ENCODE results near the gene AUNIP. TPM values are rescaled to one million over a fixed set of nuclear protein-coding genes. Genes with fewer than 3 reads are reported as not detected.

Gene AUNIP
- total RNA-seq, 6 donors from 2014 or later: 0.43 to 1.1 (median 0.74) TPM; not detected in 3

DNA sequence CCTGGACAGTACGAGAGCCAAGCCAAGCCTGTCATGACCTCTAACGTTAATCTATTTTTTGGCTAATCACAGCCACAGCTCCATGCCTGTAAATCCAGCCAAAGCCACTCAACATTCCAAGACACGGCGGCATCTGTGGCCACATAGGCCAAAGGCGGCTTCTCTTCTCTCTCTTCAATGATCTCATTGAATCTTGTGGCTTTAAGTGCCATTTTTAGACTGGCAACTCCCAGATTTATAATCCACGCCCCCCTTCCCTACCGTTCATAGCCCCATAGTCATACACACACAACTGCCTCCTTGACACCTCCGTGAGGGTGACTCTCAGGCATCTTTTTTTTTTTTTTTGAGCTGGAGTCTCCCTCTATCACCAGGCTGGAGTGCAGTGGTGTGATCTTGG lies 64.9 kb downstream of the AUNIP start:
- no peaks in the 10 kb centered on the region for H3K9me3 ChIP-seq
- TF ChIP-seq, protein P1, sequence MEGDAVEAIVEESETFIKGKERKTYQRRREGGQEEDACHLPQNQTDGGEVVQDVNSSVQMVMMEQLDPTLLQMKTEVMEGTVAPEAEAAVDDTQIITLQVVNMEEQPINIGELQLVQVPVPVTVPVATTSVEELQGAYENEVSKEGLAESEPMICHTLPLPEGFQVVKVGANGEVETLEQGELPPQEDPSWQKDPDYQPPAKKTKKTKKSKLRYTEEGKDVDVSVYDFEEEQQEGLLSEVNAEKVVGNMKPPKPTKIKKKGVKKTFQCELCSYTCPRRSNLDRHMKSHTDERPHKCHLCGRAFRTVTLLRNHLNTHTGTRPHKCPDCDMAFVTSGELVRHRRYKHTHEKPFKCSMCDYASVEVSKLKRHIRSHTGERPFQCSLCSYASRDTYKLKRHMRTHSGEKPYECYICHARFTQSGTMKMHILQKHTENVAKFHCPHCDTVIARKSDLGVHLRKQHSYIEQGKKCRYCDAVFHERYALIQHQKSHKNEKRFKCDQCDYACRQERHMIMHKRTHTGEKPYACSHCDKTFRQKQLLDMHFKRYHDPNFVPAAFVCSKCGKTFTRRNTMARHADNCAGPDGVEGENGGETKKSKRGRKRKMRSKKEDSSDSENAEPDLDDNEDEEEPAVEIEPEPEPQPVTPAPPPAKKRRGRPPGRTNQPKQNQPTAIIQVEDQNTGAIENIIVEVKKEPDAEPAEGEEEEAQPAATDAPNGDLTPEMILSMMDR (IDR thresholded peaks at IDR 0.05): no peak
- TF ChIP-seq POLR2AphosphoS5 (IDR thresholded peaks at IDR 0.05) (no peak), POLR2A (IDR thresholded peaks at IDR 0.05) (no peak), EP300 (IDR thresholded peaks at IDR 0.05) (no peak)
- DNase-seq (no peak), ATAC-seq (ENCODE audit: low FRiP score in 2 of 2) (peak in 1 of 2 donors; percentile 34)
- no peaks in the 10 kb centered on the region for H3K36me3 ChIP-seq
- peaks cover 9 to 35% (median 23%) of the 10 kb centered on the region in 4 donors for H3K4me1 ChIP-seq
- no peaks in the 10 kb centered on the region for H3K27me3 ChIP-seq
- H3K4me3 ChIP-seq: no peak overlapping the region
- 42 to 50% methylated on average over 8 of the region's 8 CpGs for WGBS, 2 donors
- H3K27ac ChIP-seq: no peak overlapping the region

DNA sequence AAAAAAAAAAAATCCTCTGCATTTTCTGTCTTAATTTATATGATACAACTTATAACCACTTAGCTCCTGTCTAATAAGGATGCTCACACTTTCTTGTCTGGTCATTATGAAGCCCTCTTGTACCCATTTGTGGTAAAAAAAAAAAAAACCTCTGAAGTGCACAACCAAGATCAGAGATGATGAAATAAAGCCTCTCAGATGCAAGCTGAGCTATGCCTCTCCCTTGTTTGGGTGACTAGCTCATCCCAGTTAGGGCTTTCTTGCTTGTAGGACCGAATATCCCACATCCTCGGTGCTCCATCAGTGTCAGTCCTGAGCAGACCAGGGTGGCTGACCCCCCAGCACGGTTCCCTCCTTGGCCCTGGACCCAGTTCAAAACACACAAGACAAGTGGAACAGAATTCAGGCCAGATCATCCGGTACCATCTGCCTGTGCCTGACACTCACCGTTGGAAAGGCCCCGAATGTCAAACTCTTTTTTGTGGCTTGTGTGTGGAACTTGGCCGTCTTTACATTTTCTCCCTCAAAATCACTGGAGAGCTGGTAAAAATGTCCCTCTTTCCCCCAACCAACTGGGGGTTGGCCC lies 65.6 kb downstream of the AUNIP start:
- DNase-seq (no peak), ATAC-seq (ENCODE audit: low FRiP score in 2 of 2) (no peak)
- H3K36me3 ChIP-seq: no peaks in the 10 kb centered on the region
- TF ChIP-seq POLR2AphosphoS5 (IDR thresholded peaks at IDR 0.05): no peak
- TF ChIP-seq, protein P1 (IDR thresholded peaks at IDR 0.05): no peak
- 66 to 67% methylated on average over 7 of the region's 7 CpGs for WGBS, 2 donors
- H3K4me1 ChIP-seq: peaks cover 4 to 29% (median 17%) of the 10 kb centered on the region in 4 donors
- H3K27me3 ChIP-seq: no peaks in the 10 kb centered on the region
- H3K9me3 ChIP-seq: no peaks in the 10 kb centered on the region
- no peak overlapping the region for H3K4me3 ChIP-seq
- no peak overlapping the region for H3K27ac ChIP-seq

DNA sequence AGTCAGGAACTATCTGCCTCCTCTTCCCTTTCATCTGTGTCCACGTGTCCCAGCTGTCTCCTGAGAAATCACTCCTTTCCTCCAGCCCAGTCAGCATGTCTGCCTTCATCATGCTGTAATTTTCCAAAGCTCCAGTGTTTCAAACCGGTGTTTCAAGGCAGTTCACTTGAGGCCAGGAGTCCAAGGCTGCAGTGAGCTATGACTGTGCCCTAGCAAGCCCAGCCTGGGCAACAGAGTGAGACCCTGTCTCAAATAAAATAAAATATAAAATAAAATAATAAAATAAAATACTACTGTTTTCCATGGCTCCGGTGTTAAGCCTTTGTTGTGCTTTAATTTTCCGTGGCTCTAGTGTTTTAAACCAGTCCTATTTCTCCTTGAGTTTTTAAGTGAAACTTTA lies 67.1 kb downstream of the AUNIP start:
- Histone ChIP-seq H3K36me3 (peaks cover 0 to 2% (median 0%) of the 10 kb centered on the region in 4 donors), H3K27ac (no peak overlapping the region), H3K4me3 (no peak overlapping the region), H3K9me3 (no peaks in the 10 kb centered on the region), H3K4me1 (peaks cover 0 to 13% (median 3%) of the 10 kb centered on the region in 4 donors), H3K27me3 (no peaks in the 10 kb centered on the region)
- no peak for TF ChIP-seq EP300 (IDR thresholded peaks at IDR 0.05)
- no peak for TF ChIP-seq POLR2A (IDR thresholded peaks at IDR 0.05)
- TF ChIP-seq, protein P1 (IDR thresholded peaks at IDR 0.05): no peak
- TF ChIP-seq POLR2AphosphoS5 (IDR thresholded peaks at IDR 0.05): no peak
- ATAC-seq (ENCODE audit: low FRiP score in 2 of 2): no peak
- WGBS, 2 donors: 68 to 72% methylated on average over 4 of the region's 4 CpGs
- no peak for DNase-seq

DNA sequence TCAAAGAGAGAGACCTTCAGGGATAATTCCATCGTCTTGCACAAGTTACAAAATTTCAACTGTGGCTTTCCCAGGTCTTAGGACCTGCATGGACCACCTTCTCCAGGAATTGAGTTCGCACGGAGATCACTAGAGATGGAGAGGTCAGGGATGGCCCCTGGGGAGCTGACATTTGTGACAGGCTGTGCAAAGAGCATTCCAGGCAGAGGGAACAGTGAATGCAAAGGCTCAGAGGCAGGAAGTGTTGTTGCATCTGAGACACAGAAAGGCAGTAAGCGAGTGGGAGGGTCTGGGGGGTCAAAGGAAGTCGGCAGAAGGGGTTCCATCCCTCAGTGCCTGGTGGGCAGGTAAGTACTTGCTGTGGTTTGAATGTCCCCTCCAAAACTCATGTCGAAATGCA lies 68.8 kb downstream of the AUNIP start:
- no peak for TF ChIP-seq POLR2AphosphoS5 (IDR thresholded peaks at IDR 0.05)
- no peak for TF ChIP-seq POLR2A (IDR thresholded peaks at IDR 0.05)
- TF ChIP-seq EP300 (IDR thresholded peaks at IDR 0.05): no peak
- TF ChIP-seq, protein P1 (IDR thresholded peaks at IDR 0.05): no peak
- DNase-seq: no peak
- Histone ChIP-seq H3K27me3 (no peaks in the 10 kb centered on the region), H3K4me3 (no peak overlapping the region), H3K27ac (no peak overlapping the region), H3K9me3 (no peaks in the 10 kb centered on the region), H3K4me1 (no peaks in the 10 kb centered on the region), H3K36me3 (peaks cover 0 to 5% (median 0%) of the 10 kb centered on the region in 4 donors)
- 86 to 92% methylated on average over 6 of the region's 6 CpGs for WGBS, 2 donors
- no peak for ATAC-seq (ENCODE audit: low FRiP score in 2 of 2)

DNA sequence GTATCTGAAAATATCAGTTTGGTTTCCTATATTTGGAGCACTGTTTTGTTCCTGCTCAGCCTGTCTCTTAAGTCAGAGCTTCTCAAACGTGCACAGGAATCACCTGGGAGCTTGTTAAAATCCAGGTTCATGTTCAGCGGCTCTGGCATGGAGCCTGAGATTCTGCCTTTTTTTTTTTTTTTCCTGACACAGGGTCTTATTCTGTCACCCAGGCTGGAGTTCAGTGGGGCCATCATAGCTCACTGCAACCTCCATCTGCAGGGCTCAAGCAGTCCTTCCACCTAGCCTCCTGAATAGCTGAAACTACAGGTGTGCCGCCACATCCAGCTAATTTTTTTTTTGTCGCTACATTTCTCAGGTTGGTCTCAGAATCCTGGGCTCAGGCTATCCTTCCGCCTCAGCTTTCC lies 71.5 kb downstream of the AUNIP start:
- DNase-seq: no peak
- 93 to 95% methylated on average over 5 of the region's 5 CpGs for WGBS, 2 donors
- Histone ChIP-seq H3K9me3 (no peaks in the 10 kb centered on the region), H3K27me3 (no peaks in the 10 kb centered on the region), H3K4me3 (no peak overlapping the region), H3K4me1 (no peaks in the 10 kb centered on the region), H3K36me3 (peaks cover 0 to 16% (median 0%) of the 10 kb centered on the region in 4 donors), H3K27ac (no peak overlapping the region)
- no peak for TF ChIP-seq EP300 (IDR thresholded peaks at IDR 0.05)
- TF ChIP-seq POLR2A (IDR thresholded peaks at IDR 0.05): no peak
- TF ChIP-seq POLR2AphosphoS5 (IDR thresholded peaks at IDR 0.05): no peak
- TF ChIP-seq, protein P1 (IDR thresholded peaks at IDR 0.05): no peak
- no peak for ATAC-seq (ENCODE audit: low FRiP score in 2 of 2)

Measured in upper lobe of left lung (tissue), 6 donors.